GM12801 (cell line): ENCODE measurements around the gene TRIM31.

Source experiments
- CTCF ChIP-seq: IDR thresholded peaks from one replicate; pipeline ENCODE4 v1.5.1; 2011; ENCODE audit warnings: control low read depth; ENCODE audit not compliant: insufficient read length; ENCODE audit errors: extremely low read depth

TRIM31 gene

DNA sequence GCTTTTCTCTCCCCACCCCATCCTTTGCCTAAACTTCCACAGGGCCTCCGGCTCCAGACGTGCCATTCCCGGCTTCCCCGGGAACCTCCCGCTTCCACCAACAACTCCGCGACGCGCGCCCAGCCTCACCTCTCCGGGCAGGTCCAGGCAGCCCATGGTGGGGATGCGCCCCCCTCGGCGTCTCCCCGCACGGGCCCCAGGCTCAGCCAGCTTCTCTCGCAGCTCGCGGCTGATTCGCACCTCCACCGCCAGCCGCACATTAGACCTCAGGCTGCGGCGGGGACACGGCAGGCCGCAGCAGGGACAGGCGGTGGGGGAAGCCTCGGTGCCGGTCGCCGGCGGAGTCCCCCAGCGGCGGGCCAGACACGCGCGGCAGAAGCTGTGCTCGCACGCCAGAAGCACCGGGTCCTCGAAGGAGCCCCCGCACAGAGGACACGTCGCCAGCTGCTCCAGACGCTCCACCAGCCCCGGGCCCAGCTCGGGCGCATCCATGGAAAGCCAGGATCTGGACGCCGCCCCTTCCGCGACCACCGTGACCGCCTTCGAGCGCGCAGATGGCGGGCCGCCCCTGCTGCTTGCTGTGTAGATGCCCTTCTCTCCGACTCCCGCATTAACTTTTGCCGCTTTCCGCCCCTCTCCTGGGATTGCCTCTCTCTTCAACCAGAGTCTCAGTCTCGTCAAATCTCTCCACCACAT lies 37.6 kb downstream of the TRIM31 start, which contains the start of gene RNF39:
RNF39 (minus strand) TSS at position 676 of the 696 bp plus-strand sequence; CDS start at position 492, 184 bp downstream.
- no peak for TF ChIP-seq CTCF

DNA sequence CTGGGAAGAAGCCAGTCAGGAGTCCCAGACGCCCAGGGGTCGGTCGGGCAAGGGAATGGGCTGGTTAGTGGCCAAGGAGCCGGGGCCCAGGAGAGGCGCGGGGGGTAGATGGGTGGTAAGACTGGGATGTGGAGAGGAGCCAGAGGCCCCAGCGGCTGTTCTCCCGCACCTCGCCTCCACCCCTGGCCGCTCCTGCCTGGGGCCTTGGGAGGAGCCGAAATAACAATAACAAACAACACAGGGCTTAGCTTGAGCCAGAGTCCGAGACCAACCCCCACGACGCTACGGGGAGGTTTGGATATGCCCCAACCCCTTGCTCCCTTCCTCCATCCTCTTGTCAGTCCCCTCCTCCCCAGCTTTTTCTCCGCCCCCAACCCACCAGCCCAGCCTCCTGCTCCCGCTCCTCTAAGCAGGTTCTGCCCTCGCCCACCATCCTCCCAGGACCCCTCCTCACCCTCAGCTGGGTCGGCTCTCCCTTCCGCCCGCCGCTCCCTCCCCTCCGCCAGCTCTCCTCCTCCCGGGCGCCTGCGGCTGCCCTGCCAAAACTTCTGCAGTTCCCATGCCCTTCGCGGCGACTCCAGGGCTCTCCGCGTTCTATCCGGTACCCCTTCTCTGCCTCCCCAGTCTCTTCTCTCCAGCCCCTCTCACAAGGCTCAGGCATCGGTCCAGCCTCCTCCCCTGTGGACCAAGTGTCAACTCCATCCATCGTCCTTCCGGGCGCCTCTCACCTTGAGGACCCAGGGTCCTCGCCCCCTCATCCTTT lies 38.4 kb downstream of the TRIM31 start:
- no peak for TF ChIP-seq CTCF

- TF ChIP-seq CTCF, result no peak
Observed at GRCh38 chr6:30073489-30074235, 39.2 kb downstream of the TRIM31 start.

DNA sequence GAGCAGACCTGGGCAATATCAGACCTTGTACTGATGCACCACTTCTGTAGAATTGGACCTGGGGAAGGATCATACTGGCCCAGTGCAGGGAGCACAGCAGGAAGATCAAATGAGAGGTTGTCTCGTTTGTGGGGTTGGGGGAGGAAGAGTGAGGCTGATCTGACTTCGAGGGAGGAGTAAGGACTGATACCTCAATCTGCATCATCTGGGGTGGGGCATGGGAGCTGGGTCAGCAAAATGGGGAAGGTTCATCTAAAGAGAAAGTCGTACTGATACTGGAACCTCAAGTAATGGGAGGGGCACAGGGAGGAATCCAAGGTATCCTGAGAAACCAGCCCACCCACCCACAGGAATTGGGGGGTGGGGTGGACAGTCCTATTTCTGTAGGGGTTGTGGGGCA lies 41.0 kb downstream of the TRIM31 start:
- TF ChIP-seq CTCF, result no peak

GRCh38 chr6:30071081-30071818 lies 41.6 kb downstream of the TRIM31 start:
- TF ChIP-seq CTCF, result no peak

DNA sequence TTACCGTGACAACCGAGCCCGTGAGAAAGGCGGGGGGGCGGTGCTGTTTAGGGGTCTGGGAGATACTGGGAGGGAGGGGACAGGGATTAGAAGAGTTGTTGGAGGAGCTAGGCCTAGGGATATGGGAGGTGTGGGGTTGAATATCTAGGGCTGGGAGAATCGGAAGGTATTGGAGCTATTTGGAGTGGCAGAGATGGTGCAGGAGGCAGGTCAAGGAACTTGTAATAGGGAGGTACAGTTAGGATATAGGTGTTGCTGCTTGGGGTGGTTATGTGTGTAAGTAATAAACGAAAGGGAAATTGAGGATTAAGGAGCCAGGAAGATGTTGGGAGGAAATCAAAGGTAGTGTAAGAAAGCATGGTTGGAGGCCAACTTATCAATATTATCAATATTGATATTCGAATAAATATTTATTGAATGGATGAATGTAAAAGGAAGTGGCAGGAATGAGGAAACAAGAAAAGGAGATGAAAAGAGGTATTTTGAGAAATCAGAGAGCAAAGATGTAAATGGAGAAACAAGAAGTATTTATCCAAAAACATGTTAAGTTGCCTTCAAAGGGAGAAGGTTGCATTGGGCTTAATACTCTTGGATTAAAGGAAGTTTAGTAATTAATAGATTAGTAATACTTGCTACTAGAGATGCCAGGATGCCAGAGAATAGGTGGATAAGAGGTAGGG lies 45.3 kb downstream of the TRIM31 start:
- no peak for TF ChIP-seq CTCF
